Left ventricle myocardium inferior (tissue), 1 donor: ENCODE results near the gene MYLK3. TPM values are rescaled to one million over a fixed set of nuclear protein-coding genes. Genes with fewer than 3 reads are reported as not detected.

Source experiments
- DNase-seq: peaks from one replicate; pipeline ENCODE4 v3.0.0-alpha.2; 2020
- H3K27ac ChIP-seq: fragments of 200-600 bp; replicated peaks from 2 replicates; pipeline ENCODE4 v1.8.0; 2021
- H3K27me3 ChIP-seq: fragments of 200-600 bp; 2 replicates; pipeline ENCODE4 v1.8.0; 2021; ENCODE audit warnings: low read depth
- H3K36me3 ChIP-seq: fragments of 200-600 bp; 2 replicates; pipeline ENCODE4 v1.8.0; 2021
- H3K4me1 ChIP-seq: fragments of 200-600 bp; 2 replicates; pipeline ENCODE4 v1.8.0; 2021
- H3K4me3 ChIP-seq: fragments of 200-600 bp; 2 replicates; pipeline ENCODE4 v1.8.0; 2021; ENCODE audit warnings: mild to moderate bottlenecking, moderate library complexity
- H3K9me3 ChIP-seq: fragments of 200-600 bp; replicated peaks from 2 replicates; pipeline ENCODE4 v1.8.0; 2021
- CTCF ChIP-seq: fragments of 200-600 bp; IDR thresholded peaks from 2 replicates; pipeline ENCODE4 v1.8.0; 2021; ENCODE audit warnings: antibody characterized with exemption, mild to moderate bottlenecking, borderline replicate concordance
- intact Hi-C: fragments of 100-400 bp; cut with micrococcal nuclease; formaldehyde crosslinking; loops from one replicate; pipeline ENCODE4 v1.11.0; 2022
- total RNA-seq: library from RNA; stranded (reverse); fragmentation: NEBNext Ultra II Directional; extraction: Animal tissue kit (Norgen Biotek cat#: 25700); gene quantifications from one replicate; pipeline ENCODE4 v1.2.1, GENCODE V29; 2021
- donor health status: DM: no; HTN: yes; CAD: no; lungs with severe emphysema.

The MYLK3 gene
- total RNA-seq, 1 donor from 2014 or later: 256 TPM

GRCh38 chr16:46673320-46674013 is 74.7 kb downstream of the MYLK3 start:
- no peaks in the 10 kb centered on the region for H3K9me3 ChIP-seq
- no peak overlapping the region for H3K4me3 ChIP-seq
- TF ChIP-seq CTCF: peak; percentile 94
- no peaks in the 10 kb centered on the region for H3K27me3 ChIP-seq
- no peak overlapping the region for H3K27ac ChIP-seq
- H3K36me3 ChIP-seq: peaks cover 90% of the 10 kb centered on the region
- intact Hi-C loops: loop anchor here (10.0 kb wide), 1 partner anchor 131 kb away; no protein-coding TSS in a partner anchor
- DNase-seq: no peak
- H3K4me1 ChIP-seq: no peaks in the 10 kb centered on the region

- no peak for TF ChIP-seq CTCF
- Histone ChIP-seq H3K27ac (no peak overlapping the region), H3K27me3 (no peaks in the 10 kb centered on the region), H3K4me1 (no peaks in the 10 kb centered on the region), H3K9me3 (no peaks in the 10 kb centered on the region), H3K36me3 (peaks cover 95% of the 10 kb centered on the region), H3K4me3 (no peak overlapping the region)
- DNase-seq: no peak
- intact Hi-C loops: no loop called here
These were observed 86.0 kb downstream of the MYLK3 start for GRCh38 chr16:46662123-46662522.

GRCh38 chr16:46658925-46659324 is 89.2 kb downstream of the MYLK3 start:
- Histone ChIP-seq H3K27me3 (no peaks in the 10 kb centered on the region), H3K4me3 (no peak overlapping the region), H3K4me1 (no peaks in the 10 kb centered on the region), H3K9me3 (no peaks in the 10 kb centered on the region), H3K27ac (no peak overlapping the region), H3K36me3 (peaks cover 65% of the 10 kb centered on the region)
- intact Hi-C loops: no loop called here
- no peak for TF ChIP-seq CTCF
- no peak for DNase-seq

Other genes with a start within 250 kb of the MYLK3 start
- gene SHCBP1, start 127.0 kb downstream of the MYLK3 start, total RNA-seq: 0.44 TPM
- 74.6 TPM for gene VPS35, start 59.2 kb downstream of the MYLK3 start, total RNA-seq
- 1.4 TPM for gene ORC6, start 58.7 kb downstream of the MYLK3 start, total RNA-seq
- gene C16orf87, start 82.8 kb upstream of the MYLK3 start, total RNA-seq: 12.5 TPM
- 17.8 TPM for gene GPT2, start 136.0 kb upstream of the MYLK3 start, total RNA-seq
- 90.8 TPM for gene DNAJA2, start 225.3 kb upstream of the MYLK3 start, total RNA-seq